HCT116 (cell line): ENCODE data around the gene ZNF436.

Experiments
- CBX3 ChIP-seq: IDR thresholded peaks from 2 replicates; pipeline ENCODE4 v1.6.1; 2012; ENCODE audit warnings: low read depth
- CEBPB ChIP-seq: IDR thresholded peaks from 2 replicates; pipeline ENCODE4 v1.6.1; 2012; ENCODE audit warnings: low read depth
- CTCF ChIP-seq, 3 experiments: fragments of 200-600 bp in 1 of 3; sonication (generic) in 1 of 3; IDR thresholded peaks in 2 of 3; conservative IDR thresholded peaks in 1 of 3; 2 replicates each; pipeline ENCODE4 v1.5.1; 2012 to 2017; ENCODE audit warnings: low read depth in 2 of 3, low read length in 2 of 3, antibody characterized with exemption in 1 of 3, borderline replicate concordance in 1 of 3, control low read depth in 1 of 3, mild to moderate bottlenecking in 1 of 3, mixed read lengths in 1 of 3, mixed run types in 1 of 3, moderate library complexity in 1 of 3; ENCODE audit not compliant: insufficient read depth in 1 of 3
- EZH2 ChIP-seq: fragments of 200-600 bp; sonication (generic); IDR thresholded peaks from 2 replicates; pipeline ENCODE4 v1.6.1; 2017; ENCODE audit warnings: antibody characterized with exemption, mixed run types
- JUND ChIP-seq: IDR thresholded peaks from 2 replicates; pipeline ENCODE4 v1.6.1; 2012
- POLR2A ChIP-seq: IDR thresholded peaks from 2 replicates; pipeline ENCODE4 v1.7.0; 2011; ENCODE audit warnings: borderline replicate concordance; ENCODE audit not compliant: insufficient read depth, insufficient read length; ENCODE audit errors: extremely low read depth
- POLR2AphosphoS5 ChIP-seq: IDR thresholded peaks from 2 replicates; pipeline ENCODE4 v1.6.1; 2011; ENCODE audit warnings: mild to moderate bottlenecking, low read depth, low read length, moderate library complexity
- RAD21 ChIP-seq: IDR thresholded peaks from 2 replicates; pipeline ENCODE4 v1.6.1; 2012; ENCODE audit warnings: low read depth, mild to moderate bottlenecking
- REST ChIP-seq: IDR thresholded peaks from 2 replicates; pipeline ENCODE4 v1.6.1; 2012; ENCODE audit warnings: low read depth
- SIN3A ChIP-seq: IDR thresholded peaks from 2 replicates; pipeline ENCODE4 v1.6.1; 2012; ENCODE audit warnings: low read depth
- SRF ChIP-seq: IDR thresholded peaks from 2 replicates; pipeline ENCODE4 v1.6.1; 2012; ENCODE audit warnings: low read depth
- ZNF274 ChIP-seq: fragments of 200-500 bp; sonication (Bioruptor generic); IDR thresholded peaks from 2 replicates; pipeline ENCODE4 v1.6.1; 2014; ENCODE audit warnings: mild to moderate bottlenecking, low read depth, low read length, inconsistent platforms
- TF ChIP-seq, protein P1 (sequence below): IDR thresholded peaks from 2 replicates; pipeline ENCODE4 v1.6.1; 2012

DNA sequence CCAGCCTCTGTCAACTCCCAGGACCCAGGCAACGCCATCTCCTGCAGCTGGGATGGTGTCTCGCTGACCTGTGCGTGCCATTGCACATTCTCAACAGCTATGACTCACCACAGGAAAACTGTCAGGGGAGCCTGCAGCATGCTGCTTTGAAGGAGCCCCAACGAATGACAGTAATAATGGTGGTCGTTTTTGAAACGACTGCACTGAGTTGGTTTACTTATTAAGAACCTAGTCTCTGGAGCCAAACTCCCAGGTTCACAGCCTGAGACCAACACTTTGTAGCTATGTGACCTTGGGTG, 33.4 kb upstream of the ZNF436 start:
- TF ChIP-seq EZH2 (no peak), POLR2A (no peak), CTCF (IDR thresholded peaks at IDR 0.05 in 2 of 3, conservative IDR thresholded peaks at IDR 0.05 in 1 of 3; ENCODE audit: borderline replicate concordance in 1 of 3, insufficient read depth in 1 of 3, low read depth in 2 of 3, low read length in 2 of 3) (no peak), RAD21 (no peak), JUND (peak; percentile 76), CBX3 (no peak), ZNF274 (no peak), POLR2AphosphoS5 (peak; percentile 14; the same call in 1 of the 2 replicates), CEBPB (no peak), SIN3A (0 out of 2 replicates have a peak, but pooled peaks have one; percentile 49), SRF (no peak), REST (no peak)
- TF ChIP-seq, protein P1, sequence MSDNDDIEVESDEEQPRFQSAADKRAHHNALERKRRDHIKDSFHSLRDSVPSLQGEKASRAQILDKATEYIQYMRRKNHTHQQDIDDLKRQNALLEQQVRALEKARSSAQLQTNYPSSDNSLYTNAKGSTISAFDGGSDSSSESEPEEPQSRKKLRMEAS = peak; percentile 89
